Breast epithelium (tissue), 3 donors: ENCODE measurements around the gene CCDC149.

ENCODE experiments used
- POLR2A ChIP-seq: fragments of 450-650 bp; IDR thresholded peaks from one replicate; pipeline ENCODE4 v1.6.1; 2016; ENCODE audit warnings: antibody characterized with exemption, mild to moderate bottlenecking, moderate library complexity
- POLR2AphosphoS5 ChIP-seq, 3 donors: sonication (generic); formaldehyde crosslinking; IDR thresholded peaks; one replicate each; pipeline ENCODE4 v1.6.1; 2017; ENCODE audit warnings: antibody characterized with exemption in 3 of 3
- TF ChIP-seq, protein P1 (sequence below), 3 donors: fragments of 450-650 bp; IDR thresholded peaks; one replicate each; pipeline ENCODE4 v1.5.1; 2016 to 2017; ENCODE audit warnings: antibody characterized with exemption in 3 of 3, mild to moderate bottlenecking in 3 of 3, moderate library complexity in 3 of 3

DNA sequence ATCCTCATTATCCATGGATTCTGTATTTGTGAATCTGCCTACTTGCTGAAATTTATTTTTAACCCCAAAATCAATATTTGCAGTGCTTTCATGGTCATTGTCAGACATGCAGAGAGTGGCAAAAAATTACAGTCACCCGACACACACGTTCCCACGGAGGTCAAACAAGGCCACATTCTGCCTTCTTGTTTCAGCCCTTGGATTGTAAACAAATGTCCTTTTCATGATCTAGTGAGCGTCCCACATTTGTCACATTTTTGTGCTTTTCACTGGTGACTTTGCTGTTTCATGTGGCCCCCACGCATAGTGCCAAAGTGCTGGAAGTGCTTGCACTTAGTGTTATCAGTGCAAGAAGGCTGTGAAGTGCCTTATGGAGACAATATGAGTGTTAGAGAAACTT is 72.5 kb downstream of the CCDC149 start:
- no peak for TF ChIP-seq POLR2A
- TF ChIP-seq, protein P1, sequence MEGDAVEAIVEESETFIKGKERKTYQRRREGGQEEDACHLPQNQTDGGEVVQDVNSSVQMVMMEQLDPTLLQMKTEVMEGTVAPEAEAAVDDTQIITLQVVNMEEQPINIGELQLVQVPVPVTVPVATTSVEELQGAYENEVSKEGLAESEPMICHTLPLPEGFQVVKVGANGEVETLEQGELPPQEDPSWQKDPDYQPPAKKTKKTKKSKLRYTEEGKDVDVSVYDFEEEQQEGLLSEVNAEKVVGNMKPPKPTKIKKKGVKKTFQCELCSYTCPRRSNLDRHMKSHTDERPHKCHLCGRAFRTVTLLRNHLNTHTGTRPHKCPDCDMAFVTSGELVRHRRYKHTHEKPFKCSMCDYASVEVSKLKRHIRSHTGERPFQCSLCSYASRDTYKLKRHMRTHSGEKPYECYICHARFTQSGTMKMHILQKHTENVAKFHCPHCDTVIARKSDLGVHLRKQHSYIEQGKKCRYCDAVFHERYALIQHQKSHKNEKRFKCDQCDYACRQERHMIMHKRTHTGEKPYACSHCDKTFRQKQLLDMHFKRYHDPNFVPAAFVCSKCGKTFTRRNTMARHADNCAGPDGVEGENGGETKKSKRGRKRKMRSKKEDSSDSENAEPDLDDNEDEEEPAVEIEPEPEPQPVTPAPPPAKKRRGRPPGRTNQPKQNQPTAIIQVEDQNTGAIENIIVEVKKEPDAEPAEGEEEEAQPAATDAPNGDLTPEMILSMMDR (IDR thresholded peaks at IDR 0.05), result no peak
- TF ChIP-seq POLR2AphosphoS5 (IDR thresholded peaks at IDR 0.05), result no peak
